Measurements from ENCODE around the gene TMEM213. TPM values are rescaled to one million over a fixed set of nuclear protein-coding genes. Genes with fewer than 3 reads are reported as not detected.

Gene TMEM213
- polyA plus RNA-seq, 1 donor (not counting 4 experiments of a cell fraction or from before 2014, with no cell fraction given), result not detected

GRCh38 chr7:138825049-138825721, 27.4 kb downstream of the TMEM213 start:
- Histone ChIP-seq H3K9ac (ENCODE audit: control insufficient read depth, extremely low read depth, insufficient read depth, low read length) (no peak overlapping the region), H3K4me1 (ENCODE audit: control insufficient read depth, extremely low read depth, insufficient read depth, low read length) (no peaks in the 10 kb centered on the region), H2AFZ (ENCODE audit: control insufficient read depth, low read length) (no peak overlapping the region), H4K20me1 (ENCODE audit: control insufficient read depth, extremely low read depth, insufficient read depth, low read length) (no peaks in the 10 kb centered on the region), H3K9me3 (ENCODE audit: control insufficient read depth, low read depth, low read length) (no peaks in the 10 kb centered on the region), H3K4me2 (ENCODE audit: control insufficient read depth, extremely low read depth, insufficient read depth, low read depth, low read length) (no peak overlapping the region), H3K79me2 (ENCODE audit: control insufficient read depth, insufficient read depth, low read length) (no peaks in the 10 kb centered on the region), H3K27me3 (ENCODE audit: control insufficient read depth, extremely low read depth, insufficient read depth, low read length) (no peaks in the 10 kb centered on the region), H3K4me3 (ENCODE audit: control insufficient read depth in 2 of 3, extremely low read depth in 1 of 3, insufficient read depth in 2 of 3, low read depth in 1 of 3, low read length in 3 of 3) (no peak overlapping the region), H3K9me1 (ENCODE audit: control insufficient read depth, extremely low read depth, insufficient read depth, low read length) (no peaks in the 10 kb centered on the region), H3K27ac (ENCODE audit: control insufficient read depth, insufficient read depth, low read length) (no peak overlapping the region), H3K36me3 (ENCODE audit: control insufficient read depth in 2 of 2, extremely low read depth in 1 of 2, insufficient read depth in 2 of 2, low read length in 2 of 2) (no peaks in the 10 kb centered on the region)
- DNase-seq (ENCODE audit: low read depth, low spot score) (no peak), FAIRE-seq (no peak)
- TF ChIP-seq EZH2 (IDR thresholded peaks at IDR 0.05; ENCODE audit: low read length) (no peak), CTCF (optimal IDR thresholded peaks at IDR 0.05 in 1 of 3, IDR thresholded peaks at IDR 0.05 in 1 of 3, conservative IDR thresholded peaks at IDR 0.05 in 1 of 3; ENCODE audit: extremely low read depth in 1 of 3, insufficient read depth in 2 of 3, low read length in 3 of 3) (no peak)
- dilution Hi-C loops (cut with MboI; ENCODE audit: extremely low pct_ligation_motif_present, low sequenced_read_pairs), result no loop called here

- no peaks in the 10 kb centered on the region for H3K79me2 ChIP-seq (ENCODE audit: control insufficient read depth, insufficient read depth, low read length)
- H3K9ac ChIP-seq (ENCODE audit: control insufficient read depth, extremely low read depth, insufficient read depth, low read length), result no peak overlapping the region
- no peaks in the 10 kb centered on the region for H3K36me3 ChIP-seq (ENCODE audit: control insufficient read depth in 2 of 2, extremely low read depth in 1 of 2, insufficient read depth in 2 of 2, low read length in 2 of 2)
- H3K9me1 ChIP-seq (ENCODE audit: control insufficient read depth, extremely low read depth, insufficient read depth, low read length), result no peaks in the 10 kb centered on the region
- H3K9me3 ChIP-seq (ENCODE audit: control insufficient read depth, low read depth, low read length), result no peaks in the 10 kb centered on the region
- DNase-seq (ENCODE audit: low read depth, low spot score), result no peak
- dilution Hi-C loops (cut with MboI; ENCODE audit: extremely low pct_ligation_motif_present, low sequenced_read_pairs), result no loop called here
- TF ChIP-seq CTCF (optimal IDR thresholded peaks at IDR 0.05 in 1 of 3, IDR thresholded peaks at IDR 0.05 in 1 of 3, conservative IDR thresholded peaks at IDR 0.05 in 1 of 3; ENCODE audit: extremely low read depth in 1 of 3, insufficient read depth in 2 of 3, low read length in 3 of 3), result no peak
- no peak for TF ChIP-seq EZH2 (IDR thresholded peaks at IDR 0.05; ENCODE audit: low read length)
- H3K27ac ChIP-seq (ENCODE audit: control insufficient read depth, insufficient read depth, low read length), result no peak overlapping the region
- no peak overlapping the region for H2AFZ ChIP-seq (ENCODE audit: control insufficient read depth, low read length)
- H4K20me1 ChIP-seq (ENCODE audit: control insufficient read depth, extremely low read depth, insufficient read depth, low read length), result no peaks in the 10 kb centered on the region
- H3K4me1 ChIP-seq (ENCODE audit: control insufficient read depth, extremely low read depth, insufficient read depth, low read length), result no peaks in the 10 kb centered on the region
- no peak overlapping the region for H3K4me2 ChIP-seq (ENCODE audit: control insufficient read depth, extremely low read depth, insufficient read depth, low read depth, low read length)
- H3K27me3 ChIP-seq (ENCODE audit: control insufficient read depth, extremely low read depth, insufficient read depth, low read length), result no peaks in the 10 kb centered on the region
- FAIRE-seq, result no peak
- H3K4me3 ChIP-seq (ENCODE audit: control insufficient read depth in 2 of 3, extremely low read depth in 1 of 3, insufficient read depth in 2 of 3, low read depth in 1 of 3, low read length in 3 of 3), result no peak overlapping the region
Measured at GRCh38 chr7:138828302-138828701, 30.5 kb downstream of the TMEM213 start.

Data from keratinocyte (primary cell).